HUES64 (cell line): ENCODE results near the gene ZNF253.

Experiments
- H3K27ac ChIP-seq: 2 replicates; pipeline ENCODE4 v1.7.0; 2013; ENCODE audit warnings: low read depth, low read length, inconsistent platforms
- H3K27me3 ChIP-seq: 2 replicates; pipeline ENCODE4 v1.6.1; 2013; ENCODE audit warnings: mild to moderate bottlenecking, low read length; ENCODE audit not compliant: insufficient read depth
- H3K36me3 ChIP-seq: 2 replicates; pipeline ENCODE4 v1.6.1; 2013; ENCODE audit warnings: mild to moderate bottlenecking, low read length; ENCODE audit not compliant: insufficient read depth
- H3K4me1 ChIP-seq: 2 replicates; pipeline ENCODE4 v1.6.1; 2013; ENCODE audit warnings: mild to moderate bottlenecking, low read length, moderate library complexity; ENCODE audit not compliant: insufficient read depth
- H3K4me3 ChIP-seq: 2 replicates; pipeline ENCODE4 v1.5.1; 2013; ENCODE audit warnings: mild to moderate bottlenecking, low read length, moderate library complexity
- H3K9ac ChIP-seq: 2 replicates; pipeline ENCODE4 v1.6.1; 2013; ENCODE audit warnings: mild to moderate bottlenecking, low read depth, low read length
- H3K9me3 ChIP-seq: 2 replicates; pipeline ENCODE4 v1.6.1; 2013; ENCODE audit warnings: low read depth, low read length; ENCODE audit not compliant: insufficient read depth
- WGBS: fragments of 150-250, 120-280 bp; methylation state at CpG from one replicate; pipeline ENCODE4 v1.1.7; 2013; ENCODE audit warnings: missing lambda C conversion rate; 5-methylcytosine and 5-hydroxymethylcytosine counted together

Gene ZNF253

DNA sequence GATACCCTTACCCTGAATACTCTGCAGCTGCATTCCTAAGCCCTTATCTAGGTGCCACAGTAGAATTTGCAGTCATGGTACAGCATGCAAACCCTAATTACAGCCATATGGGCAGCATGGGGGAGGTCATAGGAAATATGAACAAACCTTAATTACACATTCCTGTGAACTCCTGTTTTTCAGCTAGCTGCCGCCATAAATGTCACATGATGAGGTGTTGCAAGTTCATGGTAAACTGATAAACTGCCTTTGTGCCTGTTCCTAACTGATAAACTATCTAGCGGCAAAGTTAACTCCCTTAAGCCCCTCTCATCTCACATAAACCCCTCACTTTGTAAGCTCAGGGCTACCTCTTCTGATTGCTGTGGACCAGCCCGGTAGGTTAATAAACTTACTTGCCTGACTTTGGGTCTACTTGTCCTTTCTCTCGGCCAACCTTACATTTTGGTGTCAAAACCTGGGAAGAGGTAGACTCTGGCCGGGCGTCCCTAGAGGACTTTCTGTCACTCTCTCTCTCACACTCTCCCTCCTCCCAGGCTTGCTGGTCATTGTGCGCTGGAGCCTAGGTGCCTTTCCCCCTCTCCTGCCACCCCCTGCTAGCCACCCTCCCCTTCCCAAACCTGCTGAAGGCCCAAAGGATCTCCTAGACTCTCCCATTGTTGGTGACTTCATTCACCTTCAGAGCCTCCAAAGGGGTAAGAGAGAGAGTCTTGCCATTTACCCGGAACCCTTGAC is 78.3 kb downstream of the ZNF253 start:
- Histone ChIP-seq H3K4me3 (no peak overlapping the region), H3K27me3 (no peaks in the 10 kb centered on the region), H3K9me3 (no peaks in the 10 kb centered on the region), H3K36me3 (no peaks in the 10 kb centered on the region), H3K27ac (no peak overlapping the region), H3K9ac (no peak overlapping the region), H3K4me1 (no peaks in the 10 kb centered on the region)
- 91% methylated on average over 8 of the region's 8 CpGs for WGBS
